GM12878 (cell line): ENCODE measurements around the gene ZNF708. TPM values are rescaled to one million over a fixed set of nuclear protein-coding genes. Genes with fewer than 3 reads are reported as not detected.

Experiments
- ATAC-seq: fragments of 200-7000 bp; cut with Tn5 transposase; 3 replicates; pipeline ENCODE4 v1.9.1; 2020; ENCODE audit warnings: mild to moderate bottlenecking, moderate library complexity
- BruUV-seq: library from RNA; stranded (reverse); fragments of 400-500 nt; replicated peaks from 2 replicates; lab custom pipeline; 2021; lab: Mats Ljungman, UMichigan
- CTCF ChIA-PET: fragments of 300-600 bp; sonication (Branson Sonifier 250); formaldehyde crosslinking; extraction: SDS; loops from one replicate; lab custom pipeline; 2021; ENCODE audit warnings: inconsistent platforms; lab: Yijun Ruan, JAX
- POLR2A ChIA-PET: fragments of 350-600 bp; formaldehyde crosslinking; extraction: SDS; loops from one replicate; lab custom pipeline; 2021; ENCODE audit warnings: inconsistent platforms; lab: Charles Lee
- RAD21 ChIA-PET: fragments of 300-600 bp; sonication (Branson Sonifier 250); formaldehyde crosslinking; loops from one replicate; lab custom pipeline; 2023; ENCODE audit warnings: antibody characterized with exemption; ENCODE audit not compliant: unreplicated experiment; lab: Charles Lee
- SMC1A ChIA-PET: fragments of 300-600 bp; sonication (Branson Sonifier 250); formaldehyde crosslinking; loops from one replicate; lab custom pipeline; 2023; ENCODE audit not compliant: unreplicated experiment, uncharacterized antibody; lab: Charles Lee
- DNase-seq: peaks from one replicate; pipeline ENCODE4 v3.0.0-alpha.2; 2011; ENCODE audit warnings: low read depth, low spot score
- FAIRE-seq: peaks from 3 replicates; lab custom pipeline; 2011; peaks lifted over from hg19 to GRCh38; lab: Jason Lieb, UNC
- H2AFZ ChIP-seq: 2 replicates; pipeline ENCODE4 v1.6.0; 2011; ENCODE audit warnings: low read depth, low read length, control low read depth; ENCODE audit not compliant: control insufficient read depth
- H3K27ac ChIP-seq: 2 replicates; pipeline ENCODE4 v1.5.1; 2011; ENCODE audit warnings: control low read depth; ENCODE audit not compliant: control insufficient read depth, insufficient read depth
- H3K27me3 ChIP-seq, 2 experiments: replicated peaks in 1 of 2; 2 replicates each; pipeline versions ENCODE4 v1.6.0 to v1.6.1; 2011; ENCODE audit warnings: low read length in 1 of 2; ENCODE audit not compliant: control insufficient read depth in 2 of 2, insufficient read depth in 2 of 2
- H3K36me3 ChIP-seq, 2 experiments: 2 replicates each; pipeline ENCODE4 v1.5.1; 2011; ENCODE audit warnings: low read length in 1 of 2; ENCODE audit not compliant: control insufficient read depth in 2 of 2, insufficient read depth in 2 of 2
- H3K4me1 ChIP-seq: 2 replicates; pipeline ENCODE4 v1.6.1; 2011; ENCODE audit warnings: mild to moderate bottlenecking, low read length, moderate library complexity, mixed read lengths; ENCODE audit not compliant: control insufficient read depth, insufficient read depth
- H3K4me2 ChIP-seq: 2 replicates; pipeline ENCODE4 v1.6.0; 2011; ENCODE audit warnings: control low read depth; ENCODE audit not compliant: control insufficient read depth, insufficient read depth
- H3K4me3 ChIP-seq: fragments of 200-600 bp; sonication (generic); 2 replicates; pipeline ENCODE4 v1.5.1; 2016
- H3K79me2 ChIP-seq: 2 replicates; pipeline ENCODE4 v1.6.0; 2011; ENCODE audit warnings: low read length; ENCODE audit not compliant: control insufficient read depth, insufficient read depth
- H3K9ac ChIP-seq: 2 replicates; pipeline ENCODE4 v1.8.0; 2011; ENCODE audit warnings: low read length, control low read depth, mixed read lengths; ENCODE audit not compliant: control insufficient read depth, insufficient read depth
- H3K9me3 ChIP-seq: replicated peaks from 3 replicates; pipeline ENCODE4 v1.5.1; 2011; ENCODE audit warnings: mild to moderate bottlenecking, low read length; ENCODE audit not compliant: control insufficient read depth, insufficient read depth
- H4K20me1 ChIP-seq: 2 replicates; pipeline ENCODE4 v1.6.0; 2011; ENCODE audit not compliant: control insufficient read depth, insufficient read depth
- IRF4 ChIP-seq: IDR thresholded peaks from 2 replicates; pipeline ENCODE4 v1.6.1; 2011; ENCODE audit warnings: low read depth, low read length
- NFYB ChIP-seq: IDR thresholded peaks from 2 replicates; pipeline ENCODE4 v1.6.1; 2011; ENCODE audit warnings: low read depth, mild to moderate bottlenecking, low read length, improper control_type of control experiment, moderate library complexity; ENCODE audit not compliant: insufficient read depth
- POLR2AphosphoS5 ChIP-seq: IDR thresholded peaks from 2 replicates; pipeline ENCODE4 v1.6.1; 2011; ENCODE audit warnings: mild to moderate bottlenecking, low read length, inconsistent platforms
- SMARCA5 ChIP-seq: fragments of 450-650 bp; IDR thresholded peaks from 2 replicates; pipeline ENCODE4 v1.6.1; 2017; ENCODE audit warnings: mild to moderate bottlenecking
- whole genome bisulfite sequencing: methylation state at CpG from one replicate; pipeline ENCODE4 v1.1.6; 2016; ENCODE audit warnings: low lambda C conversion rate; ENCODE audit not compliant: insufficient replicate concordance, insufficient coverage; ENCODE audit errors: missing lambda C conversion rate; 5-methylcytosine and 5-hydroxymethylcytosine counted together
- in situ Hi-C: fragments of 300-500 bp; cut with MboI; formaldehyde crosslinking; loops from 9 replicates; pipeline ENCODE4 v1.14.3; 2018; ENCODE audit warnings: mixed read lengths
- intact Hi-C: fragments of 100-400 bp; cut with micrococcal nuclease; formaldehyde crosslinking; loops from one replicate; pipeline ENCODE4 v1.14.2; 2022; ENCODE audit not compliant: unreplicated experiment
- polyA plus RNA-seq, 11 experiments: library from polyadenylated mRNA; depleted of rRNA in 4 of 11; unstranded in 6 of 11; stranded (reverse) in 5 of 11; fragments of >200 nt; fragmentation: Nextera tagmentation in 4 of 11; fragmentation: Illumina TruSeq in 1 of 11; extraction: Ambion mirVana in 4 of 11; extraction: Trizol in 1 of 11; gene quantifications; 1 replicate in 1 of 11; 2 replicates in 10 of 11; pipeline versions ENCODE4 v1.2.1 to v1.2.3, GENCODE V29; 2011 to 2016; ENCODE audit warnings: inconsistent platforms in 2 of 11, missing spikeins in 2 of 11, low read depth in 1 of 11
- total RNA-seq, 4 experiments: library from RNA; depleted of rRNA in 3 of 4; stranded (reverse); fragments of >200 nt in 3 of 4; fragmentation: Illumina TruSeq in 1 of 4; extraction: Trizol in 1 of 4; gene quantifications; 2 replicates each; pipeline versions ENCODE4 v1.2.1 to v1.2.3, GENCODE V29; 2013 to 2021
- TF ChIP-seq, protein P1 (sequence below): IDR thresholded peaks from 2 replicates; pipeline ENCODE4 v1.6.1; 2012; ENCODE audit warnings: mild to moderate bottlenecking, low read depth, low read length
- TF ChIP-seq, protein P2 (sequence below), 3 experiments: IDR thresholded peaks in 2 of 3; conservative IDR thresholded peaks in 1 of 3; 2 replicates each; pipeline ENCODE4 v1.5.1; 2011; ENCODE audit warnings: low read depth in 3 of 3, low read length in 3 of 3, mild to moderate bottlenecking in 3 of 3, control low read depth in 2 of 3, moderate library complexity in 2 of 3, inconsistent platforms in 1 of 3, mixed read lengths in 1 of 3; ENCODE audit not compliant: control insufficient read depth in 2 of 3, insufficient read depth in 1 of 3; ENCODE audit errors: extremely low read depth in 1 of 3

ZNF708 gene
- total and polyA plus RNA-seq, 10 of the 15 experiments (the other 5 are each of a cell fraction or from before 2014, with no cell fraction given), result 2.7 to 15.9 (median 8.4) TPM

DNA sequence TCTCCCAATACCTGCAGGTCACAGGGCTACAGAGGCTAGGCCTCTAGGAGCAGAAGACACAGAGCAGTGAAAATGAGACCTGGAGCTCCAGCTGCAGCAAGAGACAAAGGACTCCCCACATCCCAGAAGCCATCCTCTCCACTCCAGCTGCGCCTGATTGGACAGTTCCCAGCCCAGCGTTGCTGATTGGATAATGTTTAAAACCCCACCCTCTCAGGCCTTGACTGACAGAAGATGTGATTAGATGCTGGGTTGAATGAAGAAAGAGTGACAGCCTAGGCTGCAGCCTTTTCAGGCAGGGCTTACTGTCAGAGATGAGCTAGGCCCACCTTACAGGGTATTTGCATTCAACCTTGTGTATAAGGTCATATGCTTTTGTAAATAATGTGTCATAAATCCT, 59.4 kb downstream of the ZNF708 start:
- BruUV-seq, result no TSS peak
- ChIA-PET SMC1A (no interaction called here), POLR2A (no interaction called here)

DNA sequence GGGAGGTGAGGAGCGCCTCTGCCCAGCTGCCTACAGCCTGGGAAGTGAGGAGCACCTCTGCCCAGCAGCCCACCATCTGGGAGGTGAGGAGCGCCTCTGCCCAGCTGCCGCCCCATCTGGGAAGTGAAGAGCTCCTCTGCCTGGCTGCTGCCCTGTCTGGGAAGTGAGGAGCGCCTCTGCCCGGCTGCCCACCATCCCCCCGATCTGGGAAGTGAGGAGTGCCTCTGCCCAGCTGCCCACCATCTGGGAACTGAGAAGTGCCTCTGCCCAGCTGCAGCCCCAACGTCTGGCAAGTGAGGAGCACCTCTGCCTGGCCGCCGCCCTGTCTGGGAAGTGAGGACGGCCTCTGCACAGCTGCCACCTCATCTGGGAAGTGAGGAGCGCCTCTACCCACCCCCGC, 64.3 kb downstream of the ZNF708 start:
- no peaks in the 10 kb centered on the region for H4K20me1 ChIP-seq
- no peak for FAIRE-seq
- no peak for ATAC-seq
- TF ChIP-seq, protein P1, sequence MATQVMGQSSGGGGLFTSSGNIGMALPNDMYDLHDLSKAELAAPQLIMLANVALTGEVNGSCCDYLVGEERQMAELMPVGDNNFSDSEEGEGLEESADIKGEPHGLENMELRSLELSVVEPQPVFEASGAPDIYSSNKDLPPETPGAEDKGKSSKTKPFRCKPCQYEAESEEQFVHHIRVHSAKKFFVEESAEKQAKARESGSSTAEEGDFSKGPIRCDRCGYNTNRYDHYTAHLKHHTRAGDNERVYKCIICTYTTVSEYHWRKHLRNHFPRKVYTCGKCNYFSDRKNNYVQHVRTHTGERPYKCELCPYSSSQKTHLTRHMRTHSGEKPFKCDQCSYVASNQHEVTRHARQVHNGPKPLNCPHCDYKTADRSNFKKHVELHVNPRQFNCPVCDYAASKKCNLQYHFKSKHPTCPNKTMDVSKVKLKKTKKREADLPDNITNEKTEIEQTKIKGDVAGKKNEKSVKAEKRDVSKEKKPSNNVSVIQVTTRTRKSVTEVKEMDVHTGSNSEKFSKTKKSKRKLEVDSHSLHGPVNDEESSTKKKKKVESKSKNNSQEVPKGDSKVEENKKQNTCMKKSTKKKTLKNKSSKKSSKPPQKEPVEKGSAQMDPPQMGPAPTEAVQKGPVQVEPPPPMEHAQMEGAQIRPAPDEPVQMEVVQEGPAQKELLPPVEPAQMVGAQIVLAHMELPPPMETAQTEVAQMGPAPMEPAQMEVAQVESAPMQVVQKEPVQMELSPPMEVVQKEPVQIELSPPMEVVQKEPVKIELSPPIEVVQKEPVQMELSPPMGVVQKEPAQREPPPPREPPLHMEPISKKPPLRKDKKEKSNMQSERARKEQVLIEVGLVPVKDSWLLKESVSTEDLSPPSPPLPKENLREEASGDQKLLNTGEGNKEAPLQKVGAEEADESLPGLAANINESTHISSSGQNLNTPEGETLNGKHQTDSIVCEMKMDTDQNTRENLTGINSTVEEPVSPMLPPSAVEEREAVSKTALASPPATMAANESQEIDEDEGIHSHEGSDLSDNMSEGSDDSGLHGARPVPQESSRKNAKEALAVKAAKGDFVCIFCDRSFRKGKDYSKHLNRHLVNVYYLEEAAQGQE, result no peak
- TF ChIP-seq SMARCA5 (no peak), IRF4 (no peak)
- TF ChIP-seq, protein P2, sequence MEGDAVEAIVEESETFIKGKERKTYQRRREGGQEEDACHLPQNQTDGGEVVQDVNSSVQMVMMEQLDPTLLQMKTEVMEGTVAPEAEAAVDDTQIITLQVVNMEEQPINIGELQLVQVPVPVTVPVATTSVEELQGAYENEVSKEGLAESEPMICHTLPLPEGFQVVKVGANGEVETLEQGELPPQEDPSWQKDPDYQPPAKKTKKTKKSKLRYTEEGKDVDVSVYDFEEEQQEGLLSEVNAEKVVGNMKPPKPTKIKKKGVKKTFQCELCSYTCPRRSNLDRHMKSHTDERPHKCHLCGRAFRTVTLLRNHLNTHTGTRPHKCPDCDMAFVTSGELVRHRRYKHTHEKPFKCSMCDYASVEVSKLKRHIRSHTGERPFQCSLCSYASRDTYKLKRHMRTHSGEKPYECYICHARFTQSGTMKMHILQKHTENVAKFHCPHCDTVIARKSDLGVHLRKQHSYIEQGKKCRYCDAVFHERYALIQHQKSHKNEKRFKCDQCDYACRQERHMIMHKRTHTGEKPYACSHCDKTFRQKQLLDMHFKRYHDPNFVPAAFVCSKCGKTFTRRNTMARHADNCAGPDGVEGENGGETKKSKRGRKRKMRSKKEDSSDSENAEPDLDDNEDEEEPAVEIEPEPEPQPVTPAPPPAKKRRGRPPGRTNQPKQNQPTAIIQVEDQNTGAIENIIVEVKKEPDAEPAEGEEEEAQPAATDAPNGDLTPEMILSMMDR (IDR thresholded peaks at IDR 0.05 in 2 of 3, conservative IDR thresholded peaks at IDR 0.05 in 1 of 3; ENCODE audit: control insufficient read depth in 2 of 3, extremely low read depth in 1 of 3, insufficient read depth in 1 of 3, low read depth in 3 of 3, low read length in 3 of 3), result no peak
- intact Hi-C loops, result no loop called here
- H3K4me3 ChIP-seq, result no peak overlapping the region
- no peaks in the 10 kb centered on the region for H3K27me3 ChIP-seq
- ChIA-PET RAD21 (no interaction called here), CTCF (no interaction called here), SMC1A (no interaction called here), POLR2A (no interaction called here)
- H3K27ac ChIP-seq, result no peak overlapping the region
- no peaks in the 10 kb centered on the region for H3K79me2 ChIP-seq
- no peak for DNase-seq
- 43% methylated on average over 12 of the region's 12 CpGs for WGBS
- H3K9ac ChIP-seq, result no peak overlapping the region
- no peak overlapping the region for H2AFZ ChIP-seq
- no peak overlapping the region for H3K4me2 ChIP-seq
- no peaks in the 10 kb centered on the region for H3K36me3 ChIP-seq
- in situ Hi-C loops, result no loop called here
- BruUV-seq, result no TSS peak
- H3K4me1 ChIP-seq, result no peaks in the 10 kb centered on the region
- H3K9me3 ChIP-seq, result no peaks in the 10 kb centered on the region; the same call in 2 of the 3 replicates

More for the DNA sequence above, 59.4 kb downstream of the ZNF708 start:
- Histone ChIP-seq H2AFZ (no peak overlapping the region), H3K27ac (no peak overlapping the region), H3K9me3 (no peaks in the 10 kb centered on the region; the same call in 2 of the 3 replicates), H3K4me2 (no peak overlapping the region), H3K79me2 (no peaks in the 10 kb centered on the region), H3K4me1 (no peaks in the 10 kb centered on the region), H3K4me3 (no peak overlapping the region), H3K27me3 (no peaks in the 10 kb centered on the region), H3K9ac (no peak overlapping the region), H4K20me1 (no peaks in the 10 kb centered on the region), H3K36me3 (no peaks in the 10 kb centered on the region)
- intact Hi-C loops, result no loop called here
- RAD21 ChIA-PET, result no interaction called here
- FAIRE-seq (no peak), ATAC-seq (no peak), DNase-seq (no peak)
- in situ Hi-C loops, result no loop called here
- CTCF ChIA-PET, result no interaction called here
- no peak for TF ChIP-seq POLR2AphosphoS5
- TF ChIP-seq NFYB, result 0 out of 2 replicates have a peak, but pooled peaks have one; percentile 25
- 18% methylated on average over 2 of the region's 2 CpGs for WGBS
